Measurements from ENCODE around the gene DTX2.
A peak's percentile ranks its signal among the peaks of the same experiment; 100 is the strongest.
"Not testable (repeated sequence)": the region's sequence is repeated elsewhere in the genome, so short reads cannot be mapped to it uniquely, and the experiment has no call there.

Gene DTX2

DNA sequence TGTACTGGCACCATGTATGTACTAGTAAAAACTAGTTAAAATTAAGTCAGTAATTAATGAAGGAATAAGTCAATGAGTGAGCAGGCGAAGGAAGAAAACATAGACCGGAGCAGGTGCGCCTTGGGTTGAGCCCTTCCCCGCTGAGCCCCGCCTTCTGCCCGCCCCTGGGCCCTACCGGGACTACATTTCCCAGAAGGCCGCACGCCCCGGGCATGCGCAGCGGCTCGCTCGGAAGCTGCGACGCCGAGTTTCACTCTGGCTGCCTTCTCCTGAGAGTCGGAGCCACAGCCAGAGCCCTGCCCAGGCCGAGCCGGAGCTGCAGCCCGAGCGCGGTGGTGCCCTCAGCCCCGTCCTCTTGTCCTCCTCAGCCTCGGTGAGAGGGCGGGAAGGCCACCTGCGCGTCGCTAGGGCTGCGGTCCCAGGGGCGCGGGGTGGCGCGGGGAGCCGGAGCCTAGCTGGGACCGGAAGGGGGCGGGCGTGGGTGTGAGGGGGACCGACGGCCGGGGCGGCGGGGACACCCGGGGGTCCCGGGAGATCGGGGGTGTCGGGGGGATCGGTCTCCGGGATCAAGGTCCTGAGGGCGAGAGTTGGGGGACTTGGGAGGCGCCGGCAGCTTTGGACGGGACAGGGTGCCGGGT is at the start of gene DTX2:
Gene DTX2 (plus strand): TSS at position 246 of the 638 bp plus-strand sequence. CDS start 18,801 bp downstream, outside the sequence.
- not testable (repeated sequence) for TF ChIP-seq TAF1 (IDR thresholded peaks at IDR 0.05; ENCODE audit: low read depth); EP300 (IDR thresholded peaks at IDR 0.05; ENCODE audit: borderline replicate concordance); REST (IDR thresholded peaks at IDR 0.05; ENCODE audit: low read depth)

DNA sequence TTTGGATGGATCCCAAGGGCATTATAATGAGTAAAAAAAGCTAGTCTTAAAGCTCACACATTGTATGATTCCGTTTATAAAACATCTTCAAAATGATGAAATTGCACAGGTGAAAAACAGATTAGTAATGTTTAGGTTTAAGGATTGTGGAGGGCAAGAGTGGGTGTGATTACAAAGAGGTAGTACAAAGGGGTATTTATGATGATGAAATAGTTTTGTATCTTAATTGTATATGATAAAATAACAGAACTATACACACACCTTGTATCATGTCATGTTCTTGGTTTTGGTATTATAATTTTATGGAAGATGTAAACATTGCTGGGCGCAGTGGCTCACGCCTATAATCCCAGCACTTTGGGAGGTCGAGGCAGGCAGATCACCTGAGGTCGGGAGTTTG is 49.3 kb upstream of the DTX2 start:
- TF ChIP-seq REST (IDR thresholded peaks at IDR 0.05; ENCODE audit: low read depth) (no peak), NFIC (IDR thresholded peaks at IDR 0.05) (no peak), MAX (IDR thresholded peaks at IDR 0.05) (no peak), FOXM1 (IDR thresholded peaks at IDR 0.05; ENCODE audit: borderline replicate concordance, low read depth) (no peak), YY1 (IDR thresholded peaks at IDR 0.05; ENCODE audit: low read depth) (no peak), CEBPB (IDR thresholded peaks at IDR 0.05) (no peak), ZBTB7A (IDR thresholded peaks at IDR 0.05; ENCODE audit: low read depth) (no peak), EP300 (IDR thresholded peaks at IDR 0.05; ENCODE audit: borderline replicate concordance) (no peak)
- TF ChIP-seq, protein P1, sequence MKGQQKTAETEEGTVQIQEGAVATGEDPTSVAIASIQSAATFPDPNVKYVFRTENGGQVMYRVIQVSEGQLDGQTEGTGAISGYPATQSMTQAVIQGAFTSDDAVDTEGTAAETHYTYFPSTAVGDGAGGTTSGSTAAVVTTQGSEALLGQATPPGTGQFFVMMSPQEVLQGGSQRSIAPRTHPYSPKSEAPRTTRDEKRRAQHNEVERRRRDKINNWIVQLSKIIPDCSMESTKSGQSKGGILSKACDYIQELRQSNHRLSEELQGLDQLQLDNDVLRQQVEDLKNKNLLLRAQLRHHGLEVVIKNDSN (IDR thresholded peaks at IDR 0.05) = no peak

DNA sequence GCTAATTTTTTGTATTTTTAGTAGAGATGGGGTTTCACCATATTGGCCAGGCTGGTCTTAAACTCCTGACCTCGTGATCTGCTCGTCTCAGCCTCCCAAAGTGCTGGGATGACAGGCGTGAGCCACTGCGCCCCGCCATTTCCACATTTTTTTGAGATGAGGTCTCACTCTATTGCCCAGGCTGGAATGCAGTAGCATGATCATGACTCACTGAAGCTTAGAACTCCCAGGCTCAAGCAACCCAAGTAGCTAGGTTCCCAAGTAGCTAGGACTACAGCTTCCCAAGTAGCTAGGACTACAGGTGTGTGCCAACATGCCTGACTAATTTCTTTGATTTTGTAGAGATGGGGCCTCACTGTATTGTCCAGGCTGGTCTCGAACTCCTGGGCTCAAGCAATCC is 40.4 kb upstream of the DTX2 start:
- TF ChIP-seq EP300 (IDR thresholded peaks at IDR 0.05; ENCODE audit: borderline replicate concordance) = peak; percentile 72; the same call in 1 of the 2 replicates
- TF ChIP-seq TCF12 (IDR thresholded peaks at IDR 0.05; ENCODE audit: low read depth) = peak; percentile 83
- peak; percentile 96 for TF ChIP-seq TEAD4 (IDR thresholded peaks at IDR 0.05)
- peak; percentile 50; the same call in 1 of the 2 replicates for TF ChIP-seq MAX (IDR thresholded peaks at IDR 0.05)
- TF ChIP-seq YY1 (IDR thresholded peaks at IDR 0.05; ENCODE audit: low read depth) = peak; percentile 59; the same call in 1 of the 2 replicates
- TF ChIP-seq FOXM1 (IDR thresholded peaks at IDR 0.05; ENCODE audit: borderline replicate concordance, low read depth) = peak; percentile 41; the same call in 1 of the 2 replicates
- peak; percentile 33; the same call in 1 of the 2 replicates for TF ChIP-seq NFIC (IDR thresholded peaks at IDR 0.05)

- TF ChIP-seq EGR1 (IDR thresholded peaks at IDR 0.05) (0 out of 2 replicates have a peak, but pooled peaks have one; percentile 26), TAF1 (IDR thresholded peaks at IDR 0.05; ENCODE audit: low read depth) (no peak), REST (IDR thresholded peaks at IDR 0.05; ENCODE audit: low read depth) (peak; percentile 68)
Measured at GRCh38 chr7:76423666-76424412, 37.7 kb upstream of the DTX2 start.

- TF ChIP-seq CREB1 (IDR thresholded peaks at IDR 0.05; ENCODE audit: low read depth) = no peak
- no peak for TF ChIP-seq NFIC (IDR thresholded peaks at IDR 0.05)
- TF ChIP-seq REST (IDR thresholded peaks at IDR 0.05; ENCODE audit: low read depth) = no peak
- TF ChIP-seq TEAD4 (IDR thresholded peaks at IDR 0.05) = no peak
- no peak for TF ChIP-seq MAX (IDR thresholded peaks at IDR 0.05)
- no peak for TF ChIP-seq TAF1 (IDR thresholded peaks at IDR 0.05; ENCODE audit: low read depth)
- no peak for TF ChIP-seq RAD21 (IDR thresholded peaks at IDR 0.05; ENCODE audit: low read depth)
- TF ChIP-seq, protein P1 (IDR thresholded peaks at IDR 0.05) = no peak
- no peak for TF ChIP-seq EP300 (IDR thresholded peaks at IDR 0.05; ENCODE audit: borderline replicate concordance)
- TF ChIP-seq YY1 (IDR thresholded peaks at IDR 0.05; ENCODE audit: low read depth) = no peak
- no peak for TF ChIP-seq CEBPB (IDR thresholded peaks at IDR 0.05)
- TF ChIP-seq EGR1 (IDR thresholded peaks at IDR 0.05) = no peak
- TF ChIP-seq ZBTB7A (IDR thresholded peaks at IDR 0.05; ENCODE audit: low read depth) = no peak
- no peak for TF ChIP-seq TCF12 (IDR thresholded peaks at IDR 0.05; ENCODE audit: low read depth)
- no peak for TF ChIP-seq FOXM1 (IDR thresholded peaks at IDR 0.05; ENCODE audit: borderline replicate concordance, low read depth)
Measured at GRCh38 chr7:76424413-76425111, 36.9 kb upstream of the DTX2 start, which contains the start of gene ZP3. ZP3 (plus strand) TSS chr7:76424950; CDS start chr7:76424965, 15 bp downstream.
